ENCODE results near the gene CDH13.

Gene CDH13

DNA sequence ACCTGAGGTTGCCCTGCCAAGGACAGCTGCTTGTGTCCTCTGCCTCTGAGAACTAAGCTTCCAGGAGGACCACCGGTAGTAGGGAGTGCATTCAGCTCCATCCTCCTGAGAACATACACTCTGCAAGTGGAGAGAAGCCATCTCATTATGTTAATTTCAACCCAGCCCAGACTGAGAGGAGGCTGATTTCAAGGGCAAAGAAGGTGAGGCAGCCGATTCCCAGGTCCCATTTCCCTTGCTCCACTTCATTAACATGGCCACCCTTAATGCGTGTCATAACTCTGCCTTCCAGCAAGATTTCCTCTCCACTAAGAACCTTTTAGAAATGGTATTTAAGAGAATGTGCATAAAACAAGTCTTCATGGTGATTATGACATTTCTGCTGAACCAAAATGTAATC, 72.5 kb downstream of the CDH13 start:
- DNase-seq (ENCODE audit: low spot score): no peak

DNA sequence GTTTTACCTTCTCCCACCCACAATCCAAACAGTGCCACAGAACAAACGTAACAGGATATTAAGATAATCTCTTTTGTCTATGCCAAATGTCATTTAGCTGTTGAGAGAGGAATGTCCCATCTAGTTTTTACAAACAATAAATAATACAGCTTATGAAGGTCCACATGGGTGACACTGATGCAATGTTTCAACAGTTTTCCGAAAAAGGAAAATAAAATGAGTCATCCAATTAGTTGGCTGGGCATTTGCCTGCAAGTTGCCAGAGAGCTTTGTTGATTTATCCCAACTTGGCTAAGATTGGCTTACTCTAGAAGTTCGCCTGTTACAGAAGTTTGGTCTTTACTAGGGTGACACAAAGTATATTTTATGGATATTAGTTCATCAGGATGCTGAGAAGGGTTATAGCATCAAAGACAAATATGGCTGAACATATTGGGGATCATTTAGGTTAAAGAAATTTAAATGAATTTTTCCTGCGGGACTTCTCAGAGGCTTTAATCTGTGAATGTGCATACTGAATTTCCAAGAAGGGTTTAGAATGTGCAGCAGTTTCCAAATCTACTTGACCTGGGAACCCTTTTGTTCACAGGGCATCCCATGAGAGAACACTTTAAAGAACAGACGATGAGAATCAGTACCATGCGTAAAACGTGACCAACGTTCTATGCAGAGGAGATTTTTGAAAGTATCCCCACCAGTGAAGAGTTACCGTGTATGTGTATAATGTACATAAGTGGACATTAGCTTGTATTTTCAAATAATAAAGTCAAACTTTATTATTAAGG, 73.1 kb downstream of the CDH13 start:
- no peak for DNase-seq (ENCODE audit: low spot score)

DNA sequence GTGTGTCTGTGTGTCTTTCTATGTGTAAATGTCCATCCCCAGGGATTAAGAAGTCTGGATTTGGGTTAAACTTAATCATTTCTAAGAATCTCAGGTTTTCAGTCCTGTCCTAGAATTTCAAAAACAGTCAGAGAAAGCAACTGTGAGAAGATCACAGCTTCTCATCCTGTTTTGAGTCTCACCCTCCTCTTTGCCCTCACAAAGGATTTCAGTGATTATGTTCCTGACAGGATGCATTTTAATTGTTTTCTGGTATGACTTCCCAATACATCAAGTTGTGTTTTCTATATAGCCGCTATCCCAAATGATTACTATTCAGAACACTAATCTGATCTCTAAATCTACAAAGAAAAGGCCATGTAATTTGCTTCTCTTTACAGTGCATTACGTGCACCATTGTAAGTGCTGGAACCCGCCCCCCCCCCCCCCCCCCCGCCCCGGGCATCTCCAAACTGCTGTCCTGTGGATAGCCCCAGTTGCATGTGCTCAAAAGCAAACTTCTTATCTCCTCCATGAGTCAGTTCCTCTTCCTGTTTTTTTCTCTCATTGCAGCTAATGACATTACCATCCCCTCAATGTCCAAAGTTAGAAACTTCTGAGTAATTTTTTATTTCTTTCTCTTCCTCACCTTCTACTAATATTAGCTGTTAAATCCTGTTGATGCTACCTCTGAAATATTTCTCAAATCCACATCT, 73.9 kb downstream of the CDH13 start:
- DNase-seq (ENCODE audit: low spot score): no peak

DNA sequence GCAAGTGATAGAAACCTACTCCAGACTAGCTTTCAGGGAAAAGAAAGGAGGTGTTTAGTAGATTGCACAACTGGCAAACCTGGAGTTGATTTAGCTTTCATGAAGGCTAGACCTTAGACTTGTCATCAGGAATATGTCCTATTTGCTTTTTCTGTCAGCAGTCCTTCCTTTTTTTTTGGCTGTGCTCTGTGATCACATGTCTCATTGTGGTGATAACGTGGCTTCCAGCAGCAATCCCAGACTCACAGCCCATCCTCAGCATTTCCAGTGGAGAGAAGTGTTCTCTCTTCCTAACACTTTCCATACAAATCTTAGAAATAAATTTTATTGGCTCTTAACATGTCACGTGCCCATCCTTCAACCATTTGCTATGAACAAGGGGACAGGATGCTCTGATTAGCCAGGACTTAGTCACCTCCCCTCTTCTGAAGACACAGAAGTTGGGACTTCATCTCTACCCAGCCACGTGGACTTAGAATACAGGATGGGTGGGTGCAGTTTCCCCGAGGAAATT, 74.7 kb downstream of the CDH13 start:
- no peak for DNase-seq (ENCODE audit: low spot score)

DNA sequence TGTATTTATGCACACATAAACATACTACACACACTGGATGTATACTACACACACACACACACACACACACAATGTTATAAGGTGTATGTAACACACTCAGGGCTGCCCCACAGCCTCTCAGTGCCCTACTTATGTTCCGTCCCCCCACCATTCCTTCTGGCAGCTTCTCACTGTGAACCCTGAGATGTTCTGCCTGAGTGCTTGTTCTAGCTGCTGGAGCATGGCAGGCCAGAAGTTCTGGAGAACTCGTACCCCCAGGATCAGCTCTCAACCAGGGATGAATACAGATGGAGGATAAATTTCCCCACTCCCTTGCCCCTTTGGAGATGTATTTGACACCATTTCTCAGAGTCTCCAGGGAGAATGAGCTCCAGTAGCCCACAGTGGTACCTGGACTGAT, 76.4 kb downstream of the CDH13 start:
- no peak for DNase-seq (ENCODE audit: low spot score)

DNA sequence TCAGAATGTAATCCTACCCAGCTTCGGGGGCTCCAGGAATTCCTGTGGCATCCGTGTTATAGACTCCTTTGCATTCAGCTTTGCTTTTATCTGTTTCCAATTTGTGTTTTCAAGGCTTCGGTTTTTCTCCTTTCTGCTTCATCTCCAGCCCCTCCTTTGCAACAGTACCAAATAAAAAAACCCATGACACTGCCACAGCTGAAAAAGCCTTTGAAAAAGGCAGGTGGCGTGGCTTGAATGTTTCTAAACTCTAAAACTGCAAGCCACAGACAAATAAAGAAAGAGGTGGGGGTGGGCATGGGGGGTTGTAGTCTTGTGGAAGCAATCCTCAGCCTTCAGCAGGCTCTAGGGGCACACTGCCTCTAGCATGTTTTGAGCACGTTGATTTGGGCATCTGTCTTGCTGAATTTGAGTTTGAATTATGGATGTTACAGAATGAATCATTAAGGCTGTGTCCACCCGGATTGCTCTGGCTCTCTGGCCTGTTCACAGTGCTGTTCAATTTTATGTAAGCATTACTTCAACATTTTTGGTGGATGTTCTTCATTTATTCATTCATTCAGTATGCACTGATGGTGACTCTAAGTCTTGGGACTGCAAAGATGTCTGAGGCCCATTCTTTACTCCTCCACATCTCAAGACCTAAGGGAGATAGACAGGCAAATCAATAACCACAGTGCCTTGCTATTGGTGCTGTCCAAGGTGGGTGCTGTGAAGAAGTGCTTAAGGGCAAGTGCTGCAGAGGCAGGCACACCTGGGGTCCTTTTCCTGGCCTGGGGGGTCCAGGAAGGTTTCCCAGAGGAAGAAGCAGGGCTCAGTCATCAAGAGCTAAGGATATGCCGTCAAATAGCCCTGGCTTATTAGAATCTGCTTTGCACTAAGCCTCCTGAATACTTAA, 77.4 kb downstream of the CDH13 start:
- DNase-seq (ENCODE audit: low spot score): no peak

DNA sequence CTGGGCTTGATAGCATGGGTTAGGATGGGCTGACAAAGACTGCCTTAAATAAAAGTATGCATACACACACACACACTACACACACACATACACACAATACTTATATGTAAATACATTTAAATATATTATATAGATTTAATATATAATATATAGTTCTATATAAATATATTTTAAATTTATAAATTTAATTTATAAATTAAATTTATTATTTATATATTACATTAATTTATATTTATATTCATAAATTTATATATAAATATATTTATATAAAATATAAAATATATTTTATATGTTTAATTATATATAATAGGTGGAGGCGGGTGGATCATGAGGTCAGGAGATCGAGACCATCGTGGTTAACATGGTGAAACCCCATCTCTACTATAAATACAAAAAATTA, 83.2 kb downstream of the CDH13 start:
- DNase-seq (ENCODE audit: low spot score): no peak

DNA sequence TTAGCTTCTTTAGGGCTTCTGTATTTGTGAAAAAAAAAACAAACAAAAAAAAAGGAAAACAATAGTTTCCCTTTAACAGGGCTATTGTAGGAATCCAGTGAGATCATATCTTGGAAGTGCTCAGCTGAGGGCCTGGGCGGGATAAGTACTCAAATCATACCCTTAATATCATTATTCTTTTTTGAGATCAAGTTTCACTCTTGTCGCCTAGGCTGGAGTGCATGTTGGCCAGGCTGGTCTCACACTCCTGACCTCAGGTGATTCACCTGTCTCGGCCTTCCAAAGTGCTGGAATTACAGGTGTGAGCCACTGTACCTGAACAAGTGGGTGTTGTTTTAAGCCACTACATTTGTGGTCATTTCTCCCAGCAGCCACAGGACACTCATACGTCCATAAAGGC, 87.0 kb downstream of the CDH13 start:
- no peak for DNase-seq (ENCODE audit: low spot score)

DNA sequence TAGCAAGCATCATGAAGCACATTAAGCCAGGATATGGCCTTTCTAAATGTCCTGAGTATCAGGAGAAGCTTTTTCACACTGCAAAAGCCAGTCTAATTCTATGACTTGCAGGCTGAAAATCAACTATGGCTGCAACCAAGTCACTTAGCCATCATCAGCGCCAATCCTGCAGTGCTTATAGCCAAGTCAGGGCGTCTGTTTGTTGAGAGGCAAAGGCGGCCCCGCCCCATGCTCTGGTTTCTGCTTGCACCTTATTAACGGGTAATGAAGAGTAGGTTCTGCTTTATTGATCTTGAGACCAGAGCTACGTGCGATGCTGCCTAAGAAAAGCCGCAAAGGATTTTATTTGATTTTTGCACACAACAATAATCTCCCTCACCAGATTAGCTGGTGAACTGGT, 88.4 kb downstream of the CDH13 start:
- DNase-seq (ENCODE audit: low spot score): no peak

DNA sequence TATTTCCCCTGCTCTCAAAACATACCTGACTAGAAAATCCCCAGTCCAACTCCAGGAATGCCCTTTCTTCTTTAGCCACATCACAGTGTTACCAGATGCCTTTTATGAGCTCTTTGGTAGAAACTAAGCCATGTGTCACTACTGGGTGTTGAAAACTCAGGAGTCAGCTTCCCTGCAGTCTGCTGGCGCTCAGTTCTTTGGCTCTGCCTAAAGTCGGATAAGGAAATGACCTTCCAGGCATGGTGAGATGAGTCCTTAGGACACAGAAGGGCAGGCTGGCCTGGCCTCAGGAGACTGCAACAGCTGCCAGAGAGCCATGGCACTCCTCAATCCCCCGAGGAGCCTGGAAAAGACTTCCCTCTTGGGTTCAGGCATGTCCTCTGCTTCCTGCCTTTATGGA, 89.1 kb downstream of the CDH13 start:
- DNase-seq (ENCODE audit: low spot score): no peak

DNA sequence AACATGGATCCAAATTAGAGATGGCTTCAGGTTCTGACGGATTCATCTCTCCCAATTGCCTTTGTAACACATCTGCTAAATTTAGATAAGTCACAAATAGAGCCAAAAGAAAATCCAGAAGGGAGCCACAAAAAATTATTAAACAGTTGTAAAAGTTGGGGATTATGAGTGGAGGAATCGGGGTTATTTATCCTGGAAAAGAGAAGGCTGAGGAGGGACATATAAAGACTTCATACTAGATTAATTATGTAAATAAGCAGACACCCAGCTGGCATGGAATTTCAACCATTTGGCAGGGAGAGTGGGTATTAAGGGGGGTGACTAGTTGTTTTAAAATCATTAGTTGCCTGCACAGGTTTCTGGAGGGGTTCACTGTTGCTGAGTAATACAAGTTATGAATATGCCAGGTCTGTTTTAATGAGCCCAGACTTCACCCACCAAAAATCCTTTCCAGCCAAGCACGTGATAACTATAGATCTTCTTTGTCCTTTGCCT, 89.6 kb downstream of the CDH13 start:
- DNase-seq (ENCODE audit: low spot score): no peak

DNA sequence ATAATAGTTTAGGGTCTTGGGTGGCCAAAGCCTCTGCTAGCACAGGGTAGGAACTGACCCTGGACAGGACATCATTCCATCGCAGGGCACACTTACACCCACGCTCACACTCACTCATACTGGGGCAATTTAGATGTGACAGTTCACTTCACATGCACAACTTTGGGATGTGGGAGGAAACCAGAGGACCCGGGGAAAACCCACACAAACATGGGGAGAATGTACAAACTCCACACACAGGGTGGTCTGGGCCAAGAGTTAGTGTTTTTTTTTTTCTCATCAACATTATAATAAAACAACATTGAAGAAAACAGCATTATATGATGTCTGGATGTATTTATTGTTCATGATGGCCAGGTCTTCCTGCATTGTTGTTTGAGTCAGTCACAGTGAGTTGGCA, 93.6 kb downstream of the CDH13 start:
- DNase-seq (ENCODE audit: low spot score): no peak

DNA sequence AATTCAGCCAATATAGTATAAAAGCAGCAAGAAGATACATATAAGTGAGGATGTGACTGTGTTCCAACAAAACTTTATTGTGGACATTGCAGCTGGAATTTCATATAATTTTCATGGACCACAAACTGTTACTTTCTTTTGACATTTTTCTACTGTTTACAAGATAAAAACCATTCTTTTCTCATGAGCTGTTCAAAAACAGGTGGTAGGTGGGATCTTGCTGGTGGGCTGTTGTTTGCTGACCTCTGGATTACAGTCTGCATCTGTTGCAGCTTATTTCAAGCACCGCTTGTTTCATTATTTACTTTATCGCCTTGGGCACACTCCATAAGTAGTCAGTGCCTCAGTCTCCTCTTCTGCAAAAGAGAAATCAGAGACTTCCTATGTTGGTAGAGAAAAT, 99.5 kb downstream of the CDH13 start:
- no peak for DNase-seq (ENCODE audit: low spot score)

DNA sequence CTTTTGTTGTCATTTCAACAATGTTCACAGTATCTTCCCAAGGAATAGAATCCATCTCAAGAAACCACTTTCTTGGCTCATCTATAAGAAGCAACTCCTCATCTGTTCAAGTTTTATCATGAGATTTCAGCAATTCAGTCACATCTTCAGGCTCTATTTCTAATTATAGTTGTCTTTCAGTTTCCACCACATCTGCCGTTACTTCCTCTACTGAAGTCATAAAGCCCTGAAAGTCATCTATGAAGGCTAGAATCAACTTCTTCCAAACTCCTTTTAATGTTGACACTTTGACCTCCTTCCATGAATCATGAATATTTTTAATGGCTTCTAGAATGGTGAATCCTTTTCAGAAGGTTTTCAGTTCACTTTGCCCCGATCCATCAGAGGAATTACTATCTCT, 102.1 kb downstream of the CDH13 start:
- DNase-seq (ENCODE audit: low spot score): no peak

DNA sequence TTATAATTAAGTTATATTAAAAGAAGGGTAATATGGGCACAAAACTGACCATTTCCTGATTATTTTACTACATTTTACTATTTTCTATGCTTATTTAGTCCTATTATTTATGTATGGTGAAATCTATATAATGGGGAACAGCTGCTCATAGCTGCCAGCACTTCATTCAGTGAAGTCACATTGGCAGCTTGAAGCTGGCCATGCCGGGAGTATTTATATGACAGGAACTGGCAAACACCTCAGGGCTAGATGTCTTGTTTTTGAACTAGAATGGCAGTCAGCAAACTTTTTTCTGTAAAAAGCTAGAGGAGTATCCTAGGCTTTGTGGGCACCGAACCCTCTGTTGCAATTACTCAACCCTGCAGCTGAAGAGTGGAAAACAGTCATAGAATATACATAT, 104.1 kb downstream of the CDH13 start:
- no peak for DNase-seq (ENCODE audit: low spot score)

DNA sequence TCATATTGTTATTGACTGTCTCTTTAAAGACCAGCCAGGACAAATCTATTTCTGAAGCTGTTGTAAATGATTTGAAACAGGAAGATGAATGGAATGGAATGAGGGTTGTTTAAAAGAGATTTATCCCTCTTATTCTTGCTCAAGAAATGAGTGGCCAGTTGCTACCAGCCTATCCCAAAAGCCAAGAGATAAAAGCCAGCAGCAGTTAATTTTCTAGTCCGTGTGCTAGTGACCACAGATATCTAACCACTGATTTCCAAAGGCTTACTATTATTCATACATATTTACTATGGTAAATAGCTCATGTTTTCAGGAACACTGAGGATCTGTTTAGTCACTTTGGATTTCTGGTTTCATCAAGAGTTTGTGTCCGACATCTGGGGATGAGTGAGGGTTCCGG, 105.7 kb downstream of the CDH13 start:
- no peak for DNase-seq (ENCODE audit: low spot score)

DNA sequence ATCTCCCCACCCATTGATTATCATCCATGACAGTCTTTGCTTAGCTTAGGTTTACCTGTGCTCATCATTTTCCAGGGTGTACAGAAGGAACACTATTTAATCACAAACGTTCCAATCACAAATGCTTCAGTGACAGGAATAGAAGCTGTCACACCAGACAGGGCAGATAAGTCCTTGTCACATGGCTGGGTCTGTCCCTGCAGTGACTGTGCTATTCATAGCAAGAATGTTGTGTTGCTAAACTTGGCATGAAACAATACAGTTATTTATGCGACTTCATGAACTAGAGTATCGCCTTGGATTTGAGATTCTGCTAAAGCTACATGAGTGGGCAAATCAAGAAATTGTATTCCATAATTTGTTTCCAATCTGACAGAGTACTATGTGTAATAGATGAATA, 108.4 kb downstream of the CDH13 start:
- DNase-seq (ENCODE audit: low spot score): no peak

DNA sequence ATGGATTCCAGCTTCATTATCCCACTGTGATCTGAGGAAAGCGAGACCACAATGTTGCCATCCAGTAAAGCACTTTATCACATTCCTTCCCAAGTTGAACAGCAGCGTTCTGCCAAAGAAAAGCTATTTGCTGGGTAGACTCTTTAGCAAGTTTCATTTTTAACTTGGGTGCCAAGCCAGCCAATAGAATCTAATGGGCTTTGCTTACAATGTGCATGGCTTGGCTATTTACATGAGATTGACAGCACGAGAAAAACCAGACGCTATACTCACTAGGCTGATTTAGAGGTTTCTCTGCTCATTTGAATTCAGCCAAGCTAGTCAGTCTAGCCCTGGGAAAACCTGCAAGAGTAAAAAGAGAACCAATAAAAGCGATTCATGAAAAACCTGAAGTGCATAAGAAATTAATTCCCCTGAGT, 108.9 kb downstream of the CDH13 start:
- DNase-seq (ENCODE audit: low spot score): no peak

DNA sequence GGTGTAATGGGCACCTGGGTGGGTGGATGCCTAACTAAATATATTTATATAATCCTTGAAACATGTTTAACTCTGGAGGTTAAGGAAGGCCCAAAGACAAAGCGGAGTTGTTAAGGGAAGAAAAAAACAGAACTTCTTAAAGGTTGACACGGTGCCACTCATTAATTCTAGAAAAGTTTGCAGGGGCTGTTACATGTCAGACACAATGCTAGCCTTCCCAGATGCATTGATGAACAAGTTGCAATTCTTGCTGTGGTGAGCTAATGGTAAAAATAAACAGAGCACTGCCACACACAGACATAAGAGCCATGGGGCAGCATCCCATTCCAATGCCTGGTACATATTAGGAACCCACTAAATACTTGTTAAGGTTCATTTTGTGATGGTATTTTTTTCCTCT, 109.5 kb downstream of the CDH13 start:
- DNase-seq (ENCODE audit: low spot score): no peak

DNA sequence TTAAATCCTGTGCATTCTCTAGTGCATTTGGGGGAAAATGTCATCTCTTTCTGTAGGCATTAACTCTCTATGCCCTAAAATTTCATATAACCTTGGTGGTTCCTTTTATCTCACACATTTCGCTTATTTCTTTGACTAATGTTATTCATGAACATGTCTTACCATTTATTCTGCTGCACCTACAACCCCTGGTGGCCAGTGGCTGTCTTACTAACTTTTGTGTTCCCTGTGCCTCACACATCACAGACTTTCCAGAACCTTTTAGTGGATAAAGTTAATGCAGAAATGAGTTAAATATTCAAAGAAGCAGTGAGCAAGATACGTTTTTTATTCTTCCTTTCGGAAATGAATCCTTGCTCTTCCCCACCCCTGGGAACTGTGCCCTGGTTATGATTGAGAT, 111.9 kb downstream of the CDH13 start:
- no peak for DNase-seq (ENCODE audit: low spot score)

DNA sequence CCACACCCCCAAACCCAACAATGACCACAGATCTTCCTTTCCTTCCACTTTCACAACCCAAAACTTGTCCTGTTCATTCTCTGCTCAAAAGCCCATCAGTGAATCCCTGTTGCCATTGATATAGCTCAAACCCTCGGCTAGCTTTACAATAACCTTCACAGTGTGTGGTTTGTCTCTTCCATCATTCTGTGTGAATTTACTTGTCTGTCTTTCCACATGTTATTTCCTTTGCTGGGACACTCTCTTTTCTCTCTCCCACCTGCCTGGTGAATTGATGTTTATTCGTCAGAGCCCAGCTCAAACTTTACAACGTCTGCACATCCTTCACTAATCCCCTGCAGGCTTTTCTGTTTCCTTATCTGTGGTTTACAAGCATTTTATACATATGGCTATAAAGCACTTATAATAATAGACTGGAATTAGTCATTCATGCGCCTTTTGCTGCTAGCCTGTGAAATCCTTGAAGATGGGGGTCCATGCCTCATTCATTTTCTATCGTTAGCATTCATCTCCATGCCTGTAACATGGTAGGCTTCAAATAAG, 114.4 kb downstream of the CDH13 start:
- DNase-seq (ENCODE audit: low spot score): no peak

DNA sequence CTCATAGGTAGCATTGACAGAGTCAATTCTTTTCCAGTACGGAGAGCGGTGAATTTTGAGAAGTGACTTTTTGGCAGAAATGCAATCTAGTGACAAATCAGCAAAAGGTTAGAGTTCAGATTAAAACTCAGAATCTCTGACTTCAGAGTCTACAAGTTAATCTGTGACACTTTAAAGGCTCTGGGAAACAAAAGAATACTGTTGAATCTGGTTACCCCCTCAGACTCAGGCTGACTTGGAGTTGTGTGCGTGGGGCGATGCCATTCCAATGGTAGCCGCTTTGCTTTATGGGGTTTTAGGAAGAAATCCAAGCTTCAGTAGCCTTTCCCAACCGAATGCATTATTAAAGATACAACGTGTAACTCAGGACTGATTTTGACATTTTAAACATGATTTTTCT, 118.2 kb downstream of the CDH13 start:
- no peak for DNase-seq (ENCODE audit: low spot score)
